K562 (cell line): ENCODE measurements around the gene TESMIN. TPM values are rescaled to one million over a fixed set of nuclear protein-coding genes. Genes with fewer than 3 reads are reported as not detected.

Source experiments
- ATAC-seq: fragments of 200-7000 bp; cut with Tn5 transposase; 3 replicates; pipeline ENCODE4 v1.9.1; 2020; ENCODE audit warnings: moderate library complexity
- BruUV-seq: library from RNA; stranded (reverse); fragments of 400-500 nt; replicated peaks from 2 replicates; lab custom pipeline; 2021; lab: Mats Ljungman, UMichigan
- CTCF ChIA-PET: fragments of 300-600 bp; formaldehyde crosslinking; extraction: SDS; loops from one replicate; lab custom pipeline; 2021; ENCODE audit warnings: low intra/inter-chr PET ratio; lab: Yijun Ruan, JAX
- POLR2A ChIA-PET: fragments of 300-600, 350-650 bp; sonication (Branson Sonifier 250); formaldehyde crosslinking; extraction: SDS; loops from one replicate; lab custom pipeline; 2021; ENCODE audit warnings: antibody characterized with exemption, inconsistent platforms; lab: Yijun Ruan, JAX
- DNase-seq, 4 experiments: peaks; one replicate each; pipeline versions ENCODE4 v3.0.0 to v3.0.0-alpha.2; 2011 to 2018; ENCODE audit warnings: low spot score in 3 of 4, mixed read lengths in 3 of 4; ENCODE audit errors: extremely low read depth in 1 of 4
- FAIRE-seq: peaks from 2 replicates; lab custom pipeline; 2011; peaks lifted over from hg19 to GRCh38; lab: Jason Lieb, UNC
- H2AFZ ChIP-seq: 2 replicates; pipeline ENCODE4 v1.6.0; 2011; ENCODE audit warnings: low read depth, low read length, control low read depth, inconsistent platforms
- H3K27ac ChIP-seq: fragments of 200-600 bp; 3 replicates; pipeline ENCODE4 v1.8.0; 2011; ENCODE audit warnings: low read depth, mild to moderate bottlenecking, control low read depth, inconsistent platforms, low read length, moderate library complexity, mixed read lengths; ENCODE audit errors: extremely low read depth
- H3K27me3 ChIP-seq, 2 experiments: fragments of 300-600 bp in 1 of 2; 2 replicates in 1 of 2; 3 replicates in 1 of 2; pipeline versions ENCODE4 v1.6.0 to v1.8.0; 2011; ENCODE audit warnings: inconsistent platforms in 2 of 2, low read length in 2 of 2, mild to moderate bottlenecking in 1 of 2, mixed read lengths in 1 of 2, moderate library complexity in 1 of 2; ENCODE audit not compliant: control insufficient read depth in 2 of 2, insufficient read depth in 2 of 2
- H3K36me3 ChIP-seq: fragments of 300-600 bp; 3 replicates; pipeline ENCODE4 v1.8.0; 2011; ENCODE audit warnings: mild to moderate bottlenecking, low read length, inconsistent platforms; ENCODE audit not compliant: control insufficient read depth, insufficient read depth
- H3K4me1 ChIP-seq, 2 experiments: fragments of 200-600 bp in 1 of 2; replicated peaks in 1 of 2; 2 replicates in 1 of 2; 3 replicates in 1 of 2; pipeline versions ENCODE4 v1.5.1 to v1.8.0; 2011; ENCODE audit warnings: inconsistent platforms in 2 of 2, low read length in 2 of 2, mild to moderate bottlenecking in 1 of 2, mixed read lengths in 1 of 2, moderate library complexity in 1 of 2; ENCODE audit not compliant: control insufficient read depth in 2 of 2, insufficient read depth in 2 of 2
- H3K4me2 ChIP-seq: 2 replicates; pipeline ENCODE4 v1.6.1; 2011; ENCODE audit warnings: low read length, control low read depth, inconsistent platforms, mixed read lengths; ENCODE audit not compliant: insufficient read depth
- H3K4me3 ChIP-seq: fragments of 200-600 bp; sonication (generic), shearing (Covaris generic); 2 replicates; pipeline ENCODE4 v1.5.1; 2016; ENCODE audit warnings: control low read depth, inconsistent platforms
- H3K79me2 ChIP-seq: fragments of 200-600 bp; 3 replicates; pipeline ENCODE4 v1.8.0; 2011; ENCODE audit warnings: low read length, inconsistent platforms; ENCODE audit not compliant: control insufficient read depth, insufficient read depth
- H3K9ac ChIP-seq, 2 experiments: 2 replicates each; pipeline versions ENCODE4 v1.6.0 to v1.6.1; 2011; ENCODE audit warnings: low read depth in 2 of 2, low read length in 2 of 2, control low read depth in 1 of 2, inconsistent platforms in 1 of 2, mild to moderate bottlenecking in 1 of 2, mixed read lengths in 1 of 2; ENCODE audit not compliant: insufficient read depth in 1 of 2
- H3K9me1 ChIP-seq: one replicate; pipeline ENCODE4 v1.6.0; 2011; ENCODE audit warnings: inconsistent platforms, mild to moderate bottlenecking, low read length, moderate library complexity; ENCODE audit not compliant: control insufficient read depth, insufficient read depth
- H3K9me3 ChIP-seq: replicated peaks from 2 replicates; pipeline ENCODE4 v1.5.1; 2011; ENCODE audit warnings: low read depth, low read length, inconsistent platforms; ENCODE audit not compliant: control insufficient read depth, insufficient read depth
- H4K20me1 ChIP-seq: replicated peaks from 2 replicates; pipeline ENCODE4 v1.6.1; 2011; ENCODE audit warnings: low read length, inconsistent platforms, mixed read lengths; ENCODE audit not compliant: control insufficient read depth, insufficient read depth
- ETV1 ChIP-seq: fragments of 450-650 bp; conservative IDR thresholded peaks from 2 replicates; pipeline ENCODE4 v1.6.1; 2016; ENCODE audit warnings: missing genetic modification characterization, control low read depth, low read depth, missing compliant biosample characterization
- RBM15 ChIP-seq: fragments of 200-400 bp; formaldehyde crosslinking; IDR thresholded peaks from 2 replicates; pipeline ENCODE4 v1.6.1; 2018; ENCODE audit warnings: mild to moderate bottlenecking, low read length, moderate library complexity; ENCODE audit not compliant: insufficient read depth
- SIRT6 ChIP-seq: IDR thresholded peaks from one replicate; pipeline ENCODE4 v1.6.1; 2012; ENCODE audit warnings: low read depth, mild to moderate bottlenecking, control low read depth, inconsistent platforms, low read length, moderate library complexity
- SMARCA5 ChIP-seq: fragments of 450-650 bp; IDR thresholded peaks from 2 replicates; pipeline ENCODE4 v1.6.1; 2016
- TFE3 ChIP-seq: fragments of 450-650 bp; formaldehyde crosslinking; IDR thresholded peaks from 2 replicates; pipeline ENCODE4 v1.4.0; 2020; ENCODE audit warnings: mild to moderate bottlenecking, mixed read lengths
- VEZF1 ChIP-seq: fragments of 200-800 bp; sonication (Bioruptor generic); IDR thresholded peaks from 2 replicates; pipeline ENCODE4 v1.6.1; 2017; ENCODE audit warnings: missing genetic modification characterization, missing compliant biosample characterization
- WGBS: fragments of 100-300 bp; shearing (Covaris generic); methylation state at CpG from one replicate; pipeline ENCODE4 v1.1.6; 2016; ENCODE audit warnings: low coverage, mixed read lengths; ENCODE audit not compliant: insufficient coverage; ENCODE audit errors: missing lambda C conversion rate; 5-methylcytosine and 5-hydroxymethylcytosine counted together
- in situ Hi-C: fragments of 300-500 bp; cut with MboI; formaldehyde crosslinking; loops from 4 replicates; pipeline ENCODE4 v1.15.0; 2018; ENCODE audit warnings: inconsistent platforms, mixed read lengths
- intact Hi-C: fragments of 100-400 bp; cut with micrococcal nuclease; formaldehyde crosslinking; loops from 2 replicates; pipeline ENCODE4 v1.14.2; 2022
- polyA plus RNA-seq, 8 experiments: library from polyadenylated mRNA; depleted of rRNA in 4 of 8; stranded (reverse) in 5 of 8; unstranded in 3 of 8; fragments of >200 nt; fragmentation: Nextera tagmentation in 2 of 8; fragmentation: Illumina TruSeq in 1 of 8; extraction: Ambion mirVana in 2 of 8; extraction: Trizol in 1 of 8; gene quantifications; 2 replicates each; pipeline versions ENCODE4 v1.2.1 to v1.2.3, GENCODE V29; 2011 to 2014; ENCODE audit warnings: inconsistent platforms in 1 of 8, missing spikeins in 1 of 8
- total RNA-seq, 7 experiments: library from RNA; depleted of rRNA in 6 of 7; stranded (reverse); fragments of >200 nt in 6 of 7; fragmentation: Illumina TruSeq in 2 of 7; extraction: Trizol in 2 of 7; gene quantifications; 2 replicates each; pipeline versions ENCODE4 v1.2.1 to v1.2.3, GENCODE V29; 2011 to 2021; ENCODE audit warnings: low replicate concordance in 1 of 7

The TESMIN gene
- total and polyA plus RNA-seq, 9 of the 15 experiments (the other 6 are each of a cell fraction or from before 2014, with no cell fraction given): 8.9 to 50.5 (median 15.0) TPM

GRCh38 chr11:68695531-68695930 lies 55.8 kb downstream of the TESMIN start:
- H3K36me3 ChIP-seq: peaks cover 8% of the 10 kb centered on the region; the same call in 2 of the 3 replicates
- H3K4me3 ChIP-seq: no peak overlapping the region
- 4% methylated on average over 2 of the region's 2 CpGs for WGBS
- H3K4me1 ChIP-seq: peaks cover 0 to 7% of the 10 kb centered on the region in 2 experiments; a peak in 2 of 5 replicates
- no peak for TF ChIP-seq RBM15
- TF ChIP-seq ETV1 (tag): no peak
- H3K4me2 ChIP-seq: no peak overlapping the region
- POLR2A ChIA-PET: no interaction called here
- no peak overlapping the region for H2AFZ ChIP-seq
- H3K27me3 ChIP-seq: peaks cover 0 to 3% of the 10 kb centered on the region in 2 experiments; a peak in 2 of 5 replicates
- H3K9me1 ChIP-seq: no peaks in the 10 kb centered on the region
- intact Hi-C loops: no loop called here
- in situ Hi-C loops: loop anchor here (25.0 kb wide), 1 partner anchor 1158 kb away; no protein-coding TSS in a partner anchor
- H3K27ac ChIP-seq: no peak overlapping the region
- H3K79me2 ChIP-seq: no peaks in the 10 kb centered on the region
- CTCF ChIA-PET: no interaction called here
- ATAC-seq: no peak
- no peak for DNase-seq
- no peaks in the 10 kb centered on the region for H4K20me1 ChIP-seq
- FAIRE-seq: no peak
- BruUV-seq: no TSS peak
- peaks cover 7% of the 10 kb centered on the region; the same call in 1 of the 2 replicates for H3K9me3 ChIP-seq
- H3K9ac ChIP-seq: no peak overlapping the region

GRCh38 chr11:68694431-68695297 lies 56.7 kb downstream of the TESMIN start:
- ATAC-seq (no peak), FAIRE-seq (no peak), DNase-seq (no peak)
- no peak for TF ChIP-seq SIRT6
- no peak for TF ChIP-seq SMARCA5
- no peak for TF ChIP-seq TFE3 (CRISPR knock-in tag)
- TF ChIP-seq VEZF1 (CRISPR knock-in tag): no peak
- POLR2A ChIA-PET: interaction anchor here (0.7 kb wide), 1 partner anchor 35 kb away, joined by 3 read pairs; no protein-coding TSS in a partner anchor
- Histone ChIP-seq H3K4me1 (peaks cover 0 to 7% of the 10 kb centered on the region in 2 experiments; a peak in 2 of 5 replicates), H3K4me2 (no peak overlapping the region), H3K9ac (no peak overlapping the region), H2AFZ (no peak overlapping the region), H3K27ac (no peak overlapping the region), H3K4me3 (no peak overlapping the region), H3K79me2 (no peaks in the 10 kb centered on the region), H3K27me3 (peaks cover 0 to 3% of the 10 kb centered on the region in 2 experiments; a peak in 2 of 5 replicates), H3K36me3 (peaks cover 13% of the 10 kb centered on the region; the same call in 2 of the 3 replicates), H4K20me1 (no peaks in the 10 kb centered on the region), H3K9me1 (no peaks in the 10 kb centered on the region), H3K9me3 (peaks cover 7% of the 10 kb centered on the region; the same call in 1 of the 2 replicates)
- BruUV-seq: no TSS peak
- intact Hi-C loops (no loop called here), in situ Hi-C loops (loop anchor here (25.0 kb wide), 1 partner anchor 1157 kb away; no protein-coding TSS in a partner anchor)
- 3% methylated on average over 5 of the region's 5 CpGs for whole genome bisulfite sequencing
- CTCF ChIA-PET: no interaction called here
